Adrenal gland (tissue), 5 donors: ENCODE data around the gene ZNF700.
"Not testable (repeated sequence)": the region's sequence is repeated elsewhere in the genome, so short reads cannot be mapped to it uniquely, and the experiment has no call there.

Experiments used
- CTCF ChIP-seq, 6 experiments: fragments of 450-650 bp in 4 of 6; fragments of 200-600 bp in 2 of 6; sonication (generic) in 1 of 6; IDR thresholded peaks; 1 replicate in 5 of 6; 2 replicates in 1 of 6; pipeline versions ENCODE4 v1.5.1 to v1.8.0; 2016 to 2021; ENCODE audit warnings: antibody characterized with exemption in 6 of 6, mild to moderate bottlenecking in 2 of 6, moderate library complexity in 1 of 6
- POLR2A ChIP-seq, 2 donors: fragments of 450-650 bp; IDR thresholded peaks; one replicate each; pipeline ENCODE4 v1.6.1; 2017; ENCODE audit warnings: antibody characterized with exemption in 2 of 2, mild to moderate bottlenecking in 2 of 2, moderate library complexity in 1 of 2
- donor health status: DM: no; HTN: no; CAD: no.

- not testable (repeated sequence) for TF ChIP-seq CTCF, POLR2A (IDR thresholded peaks at IDR 0.05)
Measured at GRCh38 chr19:11991921-11992320, 67.0 kb downstream of the ZNF700 start.
